ENCODE results near the gene TP53TG3B.
"Not testable (repeated sequence)": the region's sequence is repeated elsewhere in the genome, so short reads cannot be mapped to it uniquely, and the experiment has no call there.

The TP53TG3B gene, protein sequence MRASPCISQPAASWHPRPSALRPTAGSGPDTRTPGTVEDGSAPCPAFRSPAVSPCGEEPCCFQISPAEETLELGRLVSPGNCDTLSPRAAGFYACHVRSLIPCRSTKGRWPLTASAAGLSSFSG

DNA sequence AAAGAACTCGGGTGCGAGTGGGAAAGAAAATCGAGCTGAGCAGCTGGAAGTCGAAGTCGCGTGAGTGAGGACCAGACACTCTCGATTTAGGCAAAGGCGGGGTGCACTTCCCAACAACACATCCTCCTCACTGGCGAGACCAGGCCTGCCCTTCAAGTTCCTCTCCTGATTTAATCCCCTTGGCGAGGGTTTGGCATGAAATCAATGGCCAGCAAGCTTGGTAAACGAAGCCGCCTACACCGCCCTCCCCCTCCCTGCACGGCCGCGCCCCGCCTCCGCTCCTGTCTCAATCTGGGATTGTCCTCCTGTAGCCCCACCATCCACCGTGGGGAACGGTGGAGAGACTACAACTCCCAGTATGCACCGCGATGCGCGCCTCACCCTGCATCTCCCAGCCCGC is at the start of gene TP53TG3B:
Gene TP53TG3B, plus strand, starts transcription at position 301 of the 400 bp plus-strand sequence. Its CDS starts 68 bp downstream, at position 369.
- not testable (repeated sequence) for H3K9me2 ChIP-seq (replicated peaks; ENCODE audit: insufficient read depth, low read length); H3K4me2 ChIP-seq (ENCODE audit: low read depth, low read length, poor library complexity, severe bottlenecking); H3K27me3 ChIP-seq (ENCODE audit: low read length); H3K4me3 ChIP-seq (ENCODE audit: insufficient read depth, low read length, poor library complexity, severe bottlenecking); H3F3A ChIP-seq (ENCODE audit: insufficient read depth); H3K79me2 ChIP-seq (ENCODE audit: insufficient read depth, low read length); H3K36me3 ChIP-seq (ENCODE audit: low read length); H3K9ac ChIP-seq (ENCODE audit: low read length); H3K27ac ChIP-seq (ENCODE audit: low read depth, low read length); H4K20me1 ChIP-seq (ENCODE audit: low read depth, low read length); H2AFZ ChIP-seq (ENCODE audit: low read depth, low read length, severe bottlenecking); H3K9me3 ChIP-seq (ENCODE audit: insufficient read depth, low read length)

DNA sequence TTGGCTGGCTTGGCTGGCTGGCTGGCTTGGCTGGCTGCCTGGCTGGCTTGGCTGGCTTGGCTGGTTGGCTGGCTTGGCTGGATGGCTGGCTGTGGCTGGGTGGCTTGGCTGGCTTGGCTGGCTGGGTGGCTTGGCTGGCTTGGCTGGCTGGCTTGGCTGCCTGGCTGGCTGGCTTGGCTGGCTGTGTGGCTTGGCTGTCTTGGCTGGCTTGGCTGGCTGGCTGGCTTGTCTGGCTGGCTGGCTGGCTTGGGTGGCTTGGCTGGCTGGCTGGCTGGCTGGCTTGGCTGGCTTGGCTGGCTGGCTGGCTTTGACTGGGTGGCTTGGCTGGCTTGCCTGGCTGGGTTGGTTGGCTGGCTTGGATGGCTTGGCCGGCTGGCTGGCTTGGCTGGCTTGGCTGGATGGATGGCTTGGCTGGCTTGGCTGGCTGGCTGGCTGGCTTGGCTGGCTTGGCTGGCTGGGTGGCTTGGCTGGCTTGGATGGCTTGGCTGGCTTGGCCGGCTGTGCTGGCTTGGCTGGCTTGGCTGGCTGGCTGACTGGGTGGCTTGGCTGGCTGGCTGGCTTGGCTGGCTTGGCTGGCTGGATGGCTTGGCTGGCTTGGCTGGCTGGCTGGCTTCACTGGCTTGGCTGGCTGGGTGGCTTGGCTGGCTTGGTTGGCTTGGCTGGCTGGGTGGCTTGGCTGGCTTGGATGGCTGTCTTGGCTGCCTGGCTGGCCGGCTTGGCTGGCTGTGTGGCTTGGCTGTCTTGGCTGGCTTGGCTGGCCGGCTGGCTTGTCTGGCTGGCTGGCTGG is 24.2 kb upstream of the TP53TG3B start:
- H3K36me3 ChIP-seq (ENCODE audit: low read length); H3K4me2 ChIP-seq (ENCODE audit: low read depth, low read length, poor library complexity, severe bottlenecking); H3K9me3 ChIP-seq (ENCODE audit: insufficient read depth, low read length); H3K27ac ChIP-seq (ENCODE audit: low read depth, low read length); H4K20me1 ChIP-seq (ENCODE audit: low read depth, low read length); H3K4me3 ChIP-seq (ENCODE audit: insufficient read depth, low read length, poor library complexity, severe bottlenecking); H2AFZ ChIP-seq (ENCODE audit: low read depth, low read length, severe bottlenecking); H3K79me2 ChIP-seq (ENCODE audit: insufficient read depth, low read length); H3K27me3 ChIP-seq (ENCODE audit: low read length); H3F3A ChIP-seq (ENCODE audit: insufficient read depth); H3K9ac ChIP-seq (ENCODE audit: low read length); H3K9me2 ChIP-seq (replicated peaks; ENCODE audit: insufficient read depth, low read length): not testable (repeated sequence)

- not testable (repeated sequence) for H3K4me3 ChIP-seq (ENCODE audit: insufficient read depth, low read length, poor library complexity, severe bottlenecking)
Observed at GRCh38 chr16:33337627-33338542, 22.8 kb upstream of the TP53TG3B start.

GRCh38 chr16:33338543-33338951 is 22.1 kb upstream of the TP53TG3B start:
- not testable (repeated sequence) for H3K9me2 ChIP-seq (replicated peaks; ENCODE audit: insufficient read depth, low read length); H3K9ac ChIP-seq (ENCODE audit: low read length); H3K27ac ChIP-seq (ENCODE audit: low read depth, low read length); H3K27me3 ChIP-seq (ENCODE audit: low read length); H2AFZ ChIP-seq (ENCODE audit: low read depth, low read length, severe bottlenecking); H3K79me2 ChIP-seq (ENCODE audit: insufficient read depth, low read length); H3F3A ChIP-seq (ENCODE audit: insufficient read depth); H3K9me3 ChIP-seq (ENCODE audit: insufficient read depth, low read length); H3K4me2 ChIP-seq (ENCODE audit: low read depth, low read length, poor library complexity, severe bottlenecking); H3K36me3 ChIP-seq (ENCODE audit: low read length); H3K4me3 ChIP-seq (ENCODE audit: insufficient read depth, low read length, poor library complexity, severe bottlenecking); H4K20me1 ChIP-seq (ENCODE audit: low read depth, low read length)

More at GRCh38 chr16:33337627-33338542, 22.8 kb upstream of the TP53TG3B start:
- H2AFZ ChIP-seq (ENCODE audit: low read depth, low read length, severe bottlenecking); H3K9me3 ChIP-seq (ENCODE audit: insufficient read depth, low read length); H3F3A ChIP-seq (ENCODE audit: insufficient read depth); H3K27ac ChIP-seq (ENCODE audit: low read depth, low read length); H3K4me2 ChIP-seq (ENCODE audit: low read depth, low read length, poor library complexity, severe bottlenecking); H3K27me3 ChIP-seq (ENCODE audit: low read length); H4K20me1 ChIP-seq (ENCODE audit: low read depth, low read length); H3K9me2 ChIP-seq (replicated peaks; ENCODE audit: insufficient read depth, low read length); H3K9ac ChIP-seq (ENCODE audit: low read length); H3K79me2 ChIP-seq (ENCODE audit: insufficient read depth, low read length); H3K36me3 ChIP-seq (ENCODE audit: low read length): not testable (repeated sequence)

DNA sequence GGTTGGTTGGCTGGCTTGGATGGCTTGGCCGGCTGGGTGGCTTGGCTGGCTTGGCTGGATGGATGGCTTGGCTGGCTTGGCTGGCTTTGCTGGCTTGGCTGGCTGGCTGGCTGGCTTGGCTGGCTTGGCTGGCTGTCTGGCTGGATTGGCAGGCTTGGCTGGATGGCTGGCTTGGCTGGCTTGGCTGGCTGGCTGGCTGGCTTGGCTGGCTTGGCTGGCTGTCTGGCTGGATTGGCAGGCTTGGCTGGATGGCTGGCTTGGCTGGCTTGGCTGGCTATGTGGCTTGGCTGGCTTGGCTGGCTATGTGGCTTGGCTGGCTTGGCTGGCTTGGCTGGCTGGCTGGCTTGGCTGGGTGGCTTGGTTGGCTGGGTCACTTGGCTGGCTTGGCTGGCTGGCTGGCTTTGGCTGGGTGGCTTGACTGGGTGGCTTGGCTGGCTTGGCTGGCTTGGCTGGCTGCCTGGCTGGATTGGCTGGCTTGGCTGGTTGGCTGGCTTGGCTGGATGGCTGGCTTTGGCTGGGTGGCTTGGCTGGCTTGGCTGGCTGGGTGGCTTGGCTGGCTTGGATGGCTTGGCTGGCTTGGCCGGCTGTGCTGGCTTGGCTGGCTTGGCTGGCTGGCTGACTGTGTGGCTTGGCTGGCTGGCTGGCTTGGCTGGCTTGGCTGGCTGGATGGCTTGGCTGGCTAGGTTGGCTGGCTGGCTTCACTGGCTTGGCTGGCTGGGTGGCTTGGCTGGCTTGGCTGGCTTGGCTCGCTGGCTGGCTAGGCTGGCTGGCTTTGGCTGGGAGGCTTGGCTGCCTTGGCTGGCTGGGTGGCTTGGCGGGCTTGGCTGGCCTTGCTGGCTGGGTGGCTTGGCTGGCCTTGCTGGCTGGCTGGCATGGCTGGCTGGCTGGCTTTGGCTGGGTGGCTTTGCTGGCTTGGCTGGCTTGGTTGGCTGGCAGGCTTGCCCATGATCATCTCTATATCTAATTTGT is 21.3 kb upstream of the TP53TG3B start:
- H4K20me1 ChIP-seq (ENCODE audit: low read depth, low read length); H3K9ac ChIP-seq (ENCODE audit: low read length); H3F3A ChIP-seq (ENCODE audit: insufficient read depth); H3K36me3 ChIP-seq (ENCODE audit: low read length); H2AFZ ChIP-seq (ENCODE audit: low read depth, low read length, severe bottlenecking); H3K4me2 ChIP-seq (ENCODE audit: low read depth, low read length, poor library complexity, severe bottlenecking); H3K27me3 ChIP-seq (ENCODE audit: low read length); H3K9me2 ChIP-seq (replicated peaks; ENCODE audit: insufficient read depth, low read length); H3K9me3 ChIP-seq (ENCODE audit: insufficient read depth, low read length); H3K27ac ChIP-seq (ENCODE audit: low read depth, low read length); H3K4me3 ChIP-seq (ENCODE audit: insufficient read depth, low read length, poor library complexity, severe bottlenecking); H3K79me2 ChIP-seq (ENCODE audit: insufficient read depth, low read length): not testable (repeated sequence)

All from SU-DHL-6 (cell line).